HG03565 (cell line): Measurements from ENCODE around the gene OR2V2.

Experiments
- ATAC-seq: cut with Tn5 transposase; IDR thresholded peaks from one replicate; pipeline ENCODE4 v1.9.1; 2021; ENCODE audit warnings: mild to moderate bottlenecking, moderate library complexity; ENCODE audit not compliant: unreplicated experiment

OR2V2 gene

DNA sequence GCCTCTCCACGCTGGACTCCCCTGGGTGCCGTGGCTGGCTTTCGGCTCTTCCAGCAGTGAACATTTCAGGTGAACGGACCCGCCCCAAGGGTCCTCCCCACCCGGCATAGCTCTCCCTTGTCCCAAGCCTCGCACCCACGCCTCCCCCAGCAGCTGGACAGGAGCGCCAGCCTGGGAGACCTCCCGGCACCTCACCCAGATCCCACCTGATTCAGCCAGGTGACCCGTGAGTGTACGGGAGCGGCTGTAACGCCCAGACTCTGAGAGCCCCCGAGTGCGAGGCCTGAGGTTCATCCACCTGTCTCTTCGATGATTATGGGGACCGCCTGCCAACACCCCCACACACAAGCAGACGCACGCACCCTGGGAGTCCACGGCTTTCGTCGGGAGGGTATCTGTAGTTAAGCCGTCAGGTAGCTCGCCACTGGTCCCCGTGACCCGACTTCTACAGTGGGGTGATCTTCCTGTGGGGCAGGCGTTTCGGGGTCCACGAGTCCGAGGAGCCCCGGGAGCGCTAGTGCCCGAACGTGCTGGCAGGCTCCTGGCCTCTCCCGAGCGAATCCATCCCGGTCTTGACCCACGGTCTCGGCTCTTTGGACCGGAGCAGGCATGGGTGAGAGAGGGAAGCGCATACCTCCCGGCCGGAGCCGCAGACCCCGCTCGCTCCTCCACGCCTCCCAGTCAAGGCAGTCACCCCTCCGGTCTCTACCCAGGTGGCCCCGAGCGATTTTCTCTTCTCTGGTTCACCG lies 42.8 kb downstream of the OR2V2 start:
- ATAC-seq, result no peak

DNA sequence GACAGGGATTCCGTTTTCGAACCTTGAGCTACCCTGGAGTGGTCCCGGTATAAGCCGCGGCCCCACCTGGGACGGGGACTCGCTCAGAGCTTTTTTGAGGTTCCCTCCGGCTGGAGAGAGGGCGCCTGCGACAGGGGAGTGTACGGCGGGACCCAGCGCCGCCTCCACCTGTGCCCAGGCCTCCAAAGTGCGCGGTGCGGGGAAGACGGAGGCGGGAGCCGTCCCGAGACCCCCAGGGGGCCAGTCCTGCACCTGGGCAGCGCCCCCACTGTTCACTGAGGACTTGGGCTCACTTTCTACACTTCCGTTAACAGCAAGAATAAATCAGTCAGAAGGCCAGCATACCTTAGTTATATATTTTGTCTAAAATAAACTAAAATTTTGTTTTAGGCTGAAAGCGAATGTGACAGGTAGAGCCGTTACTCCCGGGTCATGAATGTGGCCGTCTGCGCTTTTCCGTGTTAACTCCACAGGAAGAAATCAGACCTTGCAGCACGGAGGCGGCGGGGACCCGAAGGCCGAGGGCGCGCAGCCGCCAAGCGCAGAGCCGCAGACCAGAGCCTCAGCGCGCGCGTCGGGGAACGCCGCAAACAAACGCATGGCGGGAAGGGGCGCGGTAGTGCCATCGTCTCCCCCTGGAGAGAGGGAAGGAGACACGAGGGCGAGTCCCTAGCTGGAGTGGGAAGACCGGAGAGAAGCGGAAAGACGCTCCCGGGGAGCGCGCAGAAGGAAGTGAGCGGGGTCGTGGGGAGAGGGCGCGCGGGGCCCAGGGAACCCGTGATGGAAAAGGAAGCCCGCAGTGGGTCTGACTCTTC lies 43.5 kb downstream of the OR2V2 start:
- no peak for ATAC-seq

DNA sequence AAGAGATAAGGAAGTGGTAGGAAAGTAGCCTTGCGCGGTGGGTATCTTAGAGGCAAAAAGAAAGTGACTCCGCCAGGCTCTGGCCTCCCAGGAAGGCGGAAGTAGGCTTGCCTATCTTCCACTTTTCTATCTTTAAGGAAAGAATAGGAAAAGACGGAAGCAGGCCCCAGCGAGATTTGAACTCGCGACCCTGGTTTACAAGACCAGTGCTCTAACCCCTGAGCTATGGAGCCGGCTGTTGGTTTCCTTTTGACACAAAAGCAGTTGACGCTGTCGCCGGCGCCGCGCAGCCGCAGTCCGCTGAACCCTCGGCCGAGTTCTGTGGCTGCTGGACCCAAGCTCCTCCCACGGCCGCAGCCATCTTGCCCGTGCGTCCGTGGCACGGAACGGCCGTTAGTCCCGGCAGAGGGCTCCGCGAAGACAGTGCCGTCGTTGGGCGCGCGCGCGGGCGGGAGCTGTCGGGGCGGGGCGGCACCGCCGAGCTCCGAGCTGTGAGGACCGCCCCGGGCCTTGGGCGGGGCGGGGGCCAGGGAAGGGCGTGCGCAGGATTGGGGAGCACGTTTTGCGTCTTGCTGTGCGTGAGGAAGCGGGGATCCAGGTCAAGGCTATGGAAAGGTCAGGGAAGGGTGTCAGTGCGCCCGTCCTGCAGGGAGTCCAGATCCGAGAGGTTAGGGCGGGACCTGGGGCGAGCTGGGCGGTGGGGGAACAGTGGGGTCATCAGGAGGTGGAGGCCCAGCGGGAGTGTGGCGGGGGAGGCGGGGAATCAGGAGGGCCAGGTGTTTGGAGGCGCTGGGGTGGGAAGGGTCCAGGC lies 44.3 kb downstream of the OR2V2 start:
- ATAC-seq, result peak; percentile 49

DNA sequence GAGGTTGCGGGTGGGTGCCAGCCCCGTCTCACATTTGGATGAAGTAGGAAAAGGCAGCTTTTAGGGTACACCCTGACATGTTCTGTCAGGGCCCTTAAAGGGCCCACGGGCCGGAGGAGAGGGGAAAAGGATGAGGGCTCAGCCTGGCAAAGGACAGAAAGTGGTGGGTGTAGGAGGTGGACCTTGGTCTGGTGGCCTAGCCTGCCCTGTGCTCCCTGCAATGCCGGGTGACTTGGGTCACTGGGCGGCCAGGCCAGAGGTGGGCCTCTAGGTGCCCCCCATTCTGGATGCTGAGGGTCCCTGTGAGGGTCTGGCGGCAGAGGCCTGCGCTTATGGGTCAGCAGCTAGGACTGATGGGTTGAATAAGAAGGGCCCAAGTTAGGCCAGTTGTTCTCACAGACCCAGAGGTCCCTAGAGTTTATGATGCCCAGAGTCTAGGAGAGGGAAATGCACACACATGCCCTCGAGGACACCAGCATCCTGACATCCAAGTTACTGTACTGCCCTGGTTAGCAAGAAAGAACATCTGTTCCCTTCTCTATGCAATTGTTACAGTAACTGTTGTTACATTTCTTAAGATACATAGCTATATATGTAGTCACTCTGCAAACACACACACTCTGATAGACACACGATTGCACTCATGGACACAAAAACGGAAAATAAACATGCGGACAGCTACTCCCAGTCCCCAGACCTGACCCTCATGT lies 45.1 kb downstream of the OR2V2 start:
- ATAC-seq, result no peak

DNA sequence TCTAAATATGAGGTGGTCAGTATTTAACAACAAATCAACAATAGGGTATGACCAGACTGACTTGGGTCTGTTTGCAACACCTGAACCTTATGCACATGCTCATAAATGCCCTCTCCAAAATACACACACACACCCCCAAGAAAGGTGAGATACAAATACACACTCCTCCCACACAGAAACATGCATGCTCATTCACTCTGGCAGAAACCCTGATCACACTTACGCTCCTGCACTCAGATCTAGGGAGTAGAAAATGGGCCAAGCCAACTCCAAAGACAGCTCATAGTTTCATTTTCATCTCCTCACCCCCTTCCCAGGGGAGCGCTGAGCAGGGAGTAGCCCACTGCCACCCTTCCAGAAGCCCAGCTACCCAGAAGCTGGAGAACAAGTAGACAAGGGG lies 46.3 kb downstream of the OR2V2 start:
- no peak for ATAC-seq

- ATAC-seq, result no peak
Observed at GRCh38 chr5:181194489-181195248, 47.3 kb downstream of the OR2V2 start.

DNA sequence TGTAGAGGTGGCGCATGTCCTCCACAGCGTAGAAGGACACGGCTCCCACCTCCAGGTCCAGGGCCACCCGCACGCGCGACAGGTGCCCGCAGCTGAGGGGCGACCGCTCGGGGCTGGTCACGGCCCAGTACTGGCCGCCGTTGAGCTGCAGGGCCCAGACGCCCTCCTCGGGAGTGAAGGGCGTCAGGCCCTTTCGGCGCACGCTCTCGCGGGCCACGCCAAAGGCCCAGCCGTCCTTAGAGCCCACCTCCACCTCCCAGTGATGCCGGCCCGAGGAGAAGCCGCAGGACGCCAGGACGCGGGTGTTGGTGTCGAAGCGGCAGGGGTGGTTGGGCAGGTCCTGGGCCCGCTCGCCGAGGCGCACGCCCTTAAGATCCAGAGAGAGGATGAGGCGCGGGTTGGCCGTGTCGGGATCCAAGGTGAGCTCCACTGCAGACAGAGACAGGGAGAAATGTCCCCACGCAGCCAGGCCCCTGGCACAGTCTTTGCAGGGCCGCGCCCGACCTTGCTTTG lies 47.9 kb downstream of the OR2V2 start:
- ATAC-seq, result no peak

DNA sequence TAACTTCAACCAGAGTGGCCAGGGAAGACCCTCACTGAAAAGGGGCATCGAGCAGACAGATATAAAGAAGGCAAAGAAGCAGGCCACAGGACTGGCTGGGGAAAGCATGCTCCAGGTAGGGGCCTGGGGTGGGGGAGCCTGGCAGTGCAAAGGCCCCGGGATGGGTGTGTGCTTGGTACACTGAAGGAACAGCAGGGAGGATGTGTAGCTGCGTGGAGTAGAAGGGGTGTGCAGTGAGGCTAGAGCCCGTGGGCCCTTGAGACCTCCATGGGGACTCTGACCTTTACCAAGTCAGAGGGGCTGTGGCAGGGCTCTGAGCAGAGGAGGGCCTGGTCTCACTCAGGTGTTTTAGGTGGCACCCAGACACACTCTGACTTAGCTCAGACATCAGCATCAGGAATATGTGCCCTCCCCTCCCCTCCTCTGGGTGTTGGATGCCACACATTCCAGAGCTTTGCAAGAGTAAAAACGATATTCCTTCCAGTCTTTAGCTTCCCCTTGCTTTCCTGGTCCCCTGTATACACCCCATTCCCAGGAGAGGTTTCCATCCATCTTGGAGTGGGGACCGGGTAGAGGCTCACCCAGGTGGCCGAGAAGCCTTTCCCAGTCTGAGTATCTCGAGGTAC lies 50.1 kb downstream of the OR2V2 start:
- ATAC-seq, result no peak

GRCh38 chr5:181198106-181198685 lies 50.8 kb downstream of the OR2V2 start:
- ATAC-seq, result no peak

GRCh38 chr5:181198905-181199519 lies 51.6 kb downstream of the OR2V2 start:
- peak; percentile 76 for ATAC-seq

DNA sequence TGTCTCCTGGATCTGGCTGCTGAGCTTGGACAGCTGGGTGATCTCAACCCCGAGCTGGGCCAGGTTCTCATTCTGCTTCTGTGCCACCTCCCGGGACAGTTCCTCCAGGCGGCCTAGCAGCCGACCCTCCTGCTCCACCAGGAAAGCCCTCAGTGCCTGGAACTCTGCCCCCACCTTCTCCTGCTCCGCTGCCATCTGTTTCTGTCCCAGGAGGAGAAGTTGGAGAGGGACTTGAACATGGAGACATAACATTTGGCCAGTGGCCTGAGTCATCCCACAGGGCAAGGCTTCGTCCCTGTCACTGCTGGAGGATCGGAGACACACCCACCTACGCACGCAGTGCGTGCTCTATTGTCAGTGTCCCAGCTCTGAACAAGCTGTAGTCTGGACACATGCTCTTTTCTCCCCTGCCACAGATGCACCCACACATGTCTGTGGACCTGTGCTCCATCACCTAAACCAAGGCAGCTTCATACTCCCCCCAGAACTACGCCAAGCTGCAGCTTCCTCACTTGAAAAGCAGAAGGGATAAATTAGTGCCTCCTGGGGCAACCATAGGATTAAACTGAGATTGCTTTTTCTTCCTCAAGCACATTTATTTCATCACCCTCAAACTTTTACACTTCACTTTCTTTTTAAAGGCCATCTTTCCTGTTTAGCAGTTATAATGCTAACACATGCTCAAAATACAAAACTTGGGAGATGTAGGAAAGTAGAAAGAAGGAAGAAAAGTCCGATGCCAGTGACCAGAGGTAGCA lies 52.7 kb downstream of the OR2V2 start:
- ATAC-seq, result no peak

DNA sequence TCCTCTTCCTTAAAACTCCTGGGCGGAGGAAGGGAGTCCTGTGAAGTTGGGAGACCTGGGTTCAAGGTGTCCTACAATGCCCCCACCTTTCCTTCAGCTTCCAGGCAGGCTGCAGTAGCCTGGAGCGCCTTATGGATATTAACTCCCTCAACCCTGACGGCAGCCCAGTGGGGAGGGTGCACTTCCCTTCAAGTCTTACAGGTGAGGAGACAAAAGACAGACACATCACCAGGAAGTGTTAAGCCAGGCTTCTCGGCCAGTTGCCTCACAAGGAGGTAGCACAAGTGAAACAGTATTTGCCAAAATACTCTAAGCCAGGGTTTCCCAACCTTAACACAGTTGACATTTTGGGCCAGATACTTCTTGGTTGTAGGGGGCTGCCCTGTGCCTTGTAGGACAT lies 53.4 kb downstream of the OR2V2 start:
- no peak for ATAC-seq

- ATAC-seq, result no peak
Observed at GRCh38 chr5:181203093-181203711, 55.8 kb downstream of the OR2V2 start.

DNA sequence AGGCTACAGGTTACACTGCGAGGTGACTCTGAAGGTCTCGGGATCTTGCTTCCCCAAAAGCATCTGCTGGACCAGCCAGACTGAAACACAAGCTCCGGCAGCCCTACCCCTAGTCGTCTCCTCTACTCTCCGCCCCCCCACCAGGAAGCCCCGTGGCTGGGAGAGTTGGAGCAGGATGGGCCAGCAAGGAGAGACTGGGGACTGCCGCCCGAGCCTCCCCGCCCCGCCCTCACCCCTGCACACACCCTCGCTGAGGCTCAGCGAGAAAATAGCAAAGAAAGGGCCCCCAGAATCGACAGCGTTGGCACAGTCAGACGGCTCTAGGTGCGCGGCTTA lies 56.4 kb downstream of the OR2V2 start:
- ATAC-seq, result no peak

- no peak for ATAC-seq
Observed at GRCh38 chr5:181204113-181204825, 56.9 kb downstream of the OR2V2 start.

GRCh38 chr5:181204826-181205760 lies 57.7 kb downstream of the OR2V2 start, which contains the start of gene TRIM7:
Gene TRIM7 (minus strand): TSS chr5:181205196. CDS start chr5:181205110, 86 bp downstream.
- ATAC-seq, result no peak
